Midbrain (tissue), 1 donor: ENCODE data around the gene SLC25A3.
"Not testable (repeated sequence)": the region's sequence is repeated elsewhere in the genome, so short reads cannot be mapped to it uniquely, and the experiment has no call there.

Experiments
- DNase-seq: peaks from one replicate; lab custom pipeline; 2025; lab: John Stamatoyannopoulos, UW

SLC25A3 gene

DNA sequence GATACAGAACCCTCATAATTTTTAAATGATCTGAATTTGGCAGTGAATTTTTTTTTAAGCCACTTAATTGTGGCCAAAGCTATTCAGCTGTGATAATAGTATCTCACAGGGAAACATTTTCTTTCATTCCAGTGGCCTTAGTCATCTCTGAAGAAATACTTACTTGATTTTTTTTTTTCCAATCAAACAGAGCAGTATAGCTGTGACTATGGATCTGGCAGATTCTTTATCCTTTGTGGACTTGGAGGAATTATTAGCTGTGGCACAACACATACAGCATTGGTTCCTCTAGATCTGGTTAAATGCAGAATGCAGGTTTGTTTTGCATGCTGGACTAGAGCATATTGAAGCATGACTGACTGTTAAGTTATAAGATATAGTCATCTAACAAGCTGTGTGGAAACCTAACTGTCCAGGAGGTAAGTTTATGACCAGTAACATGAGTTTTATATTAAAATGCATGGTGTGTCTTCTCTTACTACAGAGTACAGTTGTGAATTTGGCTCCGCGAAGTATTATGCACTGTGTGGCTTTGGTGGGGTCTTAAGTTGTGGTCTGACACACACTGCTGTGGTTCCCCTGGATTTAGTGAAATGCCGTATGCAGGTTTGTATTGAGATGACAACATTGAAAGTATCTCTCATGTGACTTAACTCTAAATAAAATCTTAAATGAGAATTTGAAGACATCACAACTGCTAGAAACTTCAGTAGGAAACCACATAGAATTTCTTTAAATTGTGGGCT is 1.9 kb downstream of the SLC25A3 start:
- no peak for DNase-seq

DNA sequence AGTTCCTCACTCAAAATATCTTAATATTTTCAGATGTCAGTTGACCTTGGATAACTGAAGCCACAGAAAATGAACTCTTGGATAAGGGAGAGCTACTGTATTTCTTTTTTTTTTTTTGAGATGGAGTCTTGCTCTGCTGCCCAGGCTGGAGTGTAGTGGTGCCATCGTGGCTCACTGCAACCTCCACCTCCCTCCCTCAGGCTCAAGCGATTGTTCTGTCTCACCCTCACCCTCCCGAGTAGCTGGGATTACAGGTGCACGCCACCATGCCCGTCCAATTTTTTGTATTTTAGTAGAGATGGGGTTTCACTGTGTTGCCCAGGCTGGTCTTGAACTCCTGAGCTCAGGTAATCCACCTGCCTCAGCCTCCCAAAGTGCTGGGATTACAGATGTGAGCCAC is 3.8 kb downstream of the SLC25A3 start:
- DNase-seq, result not testable (repeated sequence)

DNA sequence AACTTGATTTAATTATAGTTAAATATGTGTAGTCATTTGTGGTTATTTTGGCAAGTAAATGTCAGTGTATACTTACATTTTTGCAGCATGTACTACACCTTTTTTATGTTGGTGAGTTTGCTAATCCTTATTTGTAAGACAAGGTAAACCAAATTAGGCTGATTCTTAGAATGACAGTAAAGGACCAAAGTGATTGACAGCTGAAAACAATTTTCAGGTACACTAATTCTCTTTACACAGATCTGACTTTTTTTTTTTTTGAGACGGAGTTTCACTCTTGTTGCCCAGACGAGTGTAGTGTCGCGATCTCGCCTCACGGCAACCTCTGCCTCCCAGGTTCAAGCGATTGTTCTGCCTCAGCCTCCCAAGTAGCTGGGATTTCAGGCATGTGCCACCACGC is 8.4 kb downstream of the SLC25A3 start:
- no peak for DNase-seq

DNA sequence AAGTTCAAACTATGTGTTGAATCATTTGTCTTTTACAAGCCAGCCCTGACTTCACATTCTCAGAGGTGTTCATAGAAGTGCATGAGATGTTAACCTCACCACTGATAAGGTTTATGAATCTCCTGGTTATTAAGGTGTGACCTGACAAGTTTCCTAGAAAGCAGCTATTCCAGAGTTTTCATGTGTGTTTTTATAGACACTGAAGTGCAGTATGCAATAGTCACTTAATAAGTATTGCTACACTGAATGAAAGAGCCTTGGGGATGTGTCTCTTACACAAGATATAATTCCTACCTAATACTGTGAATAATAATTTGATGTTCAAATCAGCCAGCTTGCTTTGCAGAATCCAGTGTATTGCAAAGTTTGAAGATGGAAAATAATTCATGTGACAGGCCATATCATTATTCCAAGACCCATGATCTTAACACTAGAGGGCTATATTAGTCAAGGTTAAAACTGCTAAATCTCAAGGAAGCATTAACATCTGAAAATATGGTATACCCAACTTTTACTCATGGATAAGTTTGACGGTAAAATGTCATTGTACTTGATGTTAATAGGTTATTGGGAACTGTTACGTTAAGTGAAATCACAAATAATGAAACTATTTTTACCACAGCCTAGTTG is 13.0 kb downstream of the SLC25A3 start:
- DNase-seq, result no peak

DNA sequence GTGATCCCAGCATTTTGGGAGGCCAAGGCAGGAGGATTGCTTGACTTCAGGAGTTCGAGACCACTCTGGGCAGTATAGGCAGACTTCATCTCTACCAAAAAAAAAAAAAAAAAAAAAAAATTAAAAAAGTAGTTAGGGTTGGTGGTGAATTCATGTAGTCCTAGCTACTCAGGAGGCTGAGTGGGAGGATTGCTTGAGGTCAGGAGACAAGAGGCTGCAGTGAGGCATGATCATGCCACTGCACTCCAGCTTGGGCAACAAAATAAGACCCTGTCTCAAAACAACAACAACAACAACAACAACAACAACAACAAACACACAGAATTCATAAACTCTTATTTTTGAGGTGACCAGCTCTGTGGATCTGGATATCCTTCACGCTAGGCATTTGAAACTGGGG is 17.1 kb downstream of the SLC25A3 start:
- no peak for DNase-seq

DNA sequence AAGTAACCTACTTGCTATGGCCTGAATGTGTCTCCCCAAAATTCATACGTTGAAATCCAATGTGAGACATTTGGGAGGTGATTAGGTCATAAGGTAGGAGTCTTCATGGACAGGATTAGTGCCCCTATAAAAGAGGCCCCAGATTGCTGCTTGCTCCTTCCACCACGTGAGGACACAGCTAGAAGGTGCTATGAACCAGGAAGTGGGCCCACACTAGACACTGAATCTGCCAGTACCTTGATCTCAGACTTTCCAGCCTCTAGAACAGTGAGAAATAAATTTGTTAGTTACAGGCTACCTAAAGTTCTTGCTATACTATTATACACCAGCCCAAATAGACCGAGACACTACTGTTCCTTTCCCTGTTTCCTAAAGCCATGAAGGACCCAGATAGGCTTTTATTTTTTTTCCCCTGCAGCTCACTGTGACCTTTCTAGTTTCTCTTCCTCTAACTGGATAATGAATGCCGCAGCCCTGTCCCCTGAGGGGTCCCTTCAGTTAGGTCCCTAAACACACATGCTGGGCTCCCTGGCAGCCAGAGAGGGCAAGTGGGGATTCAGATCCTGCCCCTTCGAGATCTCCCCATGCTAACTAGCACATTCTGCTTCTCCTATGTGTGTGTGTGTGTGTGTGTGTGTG is 19.3 kb downstream of the SLC25A3 start:
- no peak for DNase-seq

DNA sequence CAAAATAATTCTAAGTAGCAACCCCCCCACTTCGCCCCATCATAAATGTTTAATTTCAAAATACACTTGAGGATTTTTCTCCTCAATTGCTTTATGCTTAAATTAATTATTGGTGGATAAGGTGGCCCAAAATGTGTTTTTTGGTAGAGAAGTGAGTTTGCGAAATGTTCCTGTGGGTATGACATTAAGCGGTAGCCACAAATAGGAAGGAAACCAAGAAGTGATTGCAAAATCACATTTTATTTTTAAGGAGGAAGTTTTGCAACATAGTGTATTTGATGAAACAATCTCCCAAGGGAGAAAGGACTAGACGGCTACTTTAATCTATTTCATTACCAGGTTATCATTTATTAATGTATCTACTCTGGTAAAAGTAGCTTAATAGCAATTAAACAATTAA is 25.5 kb downstream of the SLC25A3 start:
- DNase-seq, result peak; percentile 5

DNA sequence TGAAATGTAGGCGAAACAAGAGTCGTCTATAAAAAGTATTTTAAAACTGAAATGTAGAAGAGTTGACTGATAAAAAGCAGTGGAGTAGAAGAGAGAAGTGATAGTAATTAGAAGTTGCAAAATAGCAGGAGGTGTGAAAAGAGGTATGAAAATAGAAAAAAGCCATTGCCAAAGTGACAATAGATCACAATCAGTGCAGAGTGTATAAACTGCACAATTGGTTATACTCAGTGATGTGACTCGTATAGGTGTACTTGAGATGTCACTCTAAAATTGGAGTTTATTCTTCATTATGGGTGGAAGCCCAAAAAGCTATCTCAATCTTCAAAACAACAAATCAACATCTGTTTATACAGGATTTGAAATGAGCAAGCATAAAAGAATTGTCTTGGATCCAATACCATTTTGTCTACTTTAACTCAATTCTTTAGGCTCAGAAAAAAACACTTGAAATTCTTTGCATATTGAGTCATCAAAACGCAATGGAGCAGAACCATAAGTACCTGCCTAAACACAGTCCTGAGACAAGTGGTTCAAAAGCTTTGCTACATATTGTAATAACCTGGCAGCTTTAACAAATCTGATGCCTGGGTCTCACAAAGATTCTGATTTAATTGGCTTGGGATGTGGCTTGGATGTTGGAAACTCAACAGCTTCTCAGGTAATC is 42.3 kb downstream of the SLC25A3 start:
- DNase-seq, result no peak

DNA sequence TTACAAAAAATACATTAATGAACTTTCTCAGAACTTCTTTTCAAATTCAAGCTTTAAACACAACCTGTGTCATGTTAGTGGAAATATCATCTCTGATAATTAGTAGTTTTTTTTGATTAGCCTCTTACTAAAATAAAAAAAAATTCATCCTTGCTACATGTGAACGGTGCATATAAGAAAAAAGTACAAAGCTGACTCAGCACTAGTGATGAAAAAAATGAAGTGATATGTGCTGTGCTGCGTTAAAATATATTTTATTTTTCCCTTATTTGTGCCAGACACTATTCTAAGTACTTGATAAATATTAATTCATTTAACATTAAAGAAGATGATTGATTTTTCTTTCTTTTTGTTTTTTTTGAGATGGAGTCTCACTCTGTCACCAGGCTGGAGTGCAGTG is 43.6 kb downstream of the SLC25A3 start:
- DNase-seq, result no peak

DNA sequence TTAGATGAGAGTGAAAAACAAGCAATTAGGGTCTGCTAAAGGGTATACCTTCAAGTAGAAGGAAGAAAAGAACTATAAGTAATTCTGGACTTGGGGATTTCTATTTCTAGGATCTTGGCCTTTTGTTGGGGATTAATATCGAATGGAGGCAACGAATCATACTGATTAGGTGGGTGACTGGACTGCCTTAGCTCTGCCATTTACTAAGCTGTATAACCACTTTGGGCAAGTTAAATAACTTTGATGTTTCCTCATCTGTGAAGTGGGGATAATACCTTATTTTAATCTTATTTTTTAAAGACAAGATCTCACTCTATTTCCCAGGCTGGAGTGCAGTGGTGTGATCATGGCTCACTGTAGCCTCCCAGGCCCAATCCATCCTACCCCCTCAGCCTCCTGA is 44.5 kb downstream of the SLC25A3 start:
- no peak for DNase-seq

DNA sequence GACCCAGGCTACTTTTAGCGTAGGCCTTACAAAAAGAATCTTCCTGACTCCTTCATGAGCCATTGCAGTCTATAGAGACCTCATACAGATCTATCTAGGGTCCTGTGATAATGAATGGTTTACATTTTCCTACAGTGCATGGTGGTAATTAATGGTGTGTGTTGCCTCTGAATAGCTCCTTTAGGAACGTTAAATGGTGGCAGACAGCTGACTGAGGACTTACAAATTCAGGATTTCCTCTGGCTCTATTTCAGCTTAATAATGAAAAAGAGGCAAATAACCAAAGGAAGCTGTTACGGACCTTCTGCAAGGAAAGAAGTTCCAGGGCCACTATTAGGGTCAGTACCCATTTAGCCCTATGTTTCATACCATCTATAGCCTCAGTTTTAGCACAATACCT is 46.0 kb downstream of the SLC25A3 start:
- DNase-seq, result no peak

DNA sequence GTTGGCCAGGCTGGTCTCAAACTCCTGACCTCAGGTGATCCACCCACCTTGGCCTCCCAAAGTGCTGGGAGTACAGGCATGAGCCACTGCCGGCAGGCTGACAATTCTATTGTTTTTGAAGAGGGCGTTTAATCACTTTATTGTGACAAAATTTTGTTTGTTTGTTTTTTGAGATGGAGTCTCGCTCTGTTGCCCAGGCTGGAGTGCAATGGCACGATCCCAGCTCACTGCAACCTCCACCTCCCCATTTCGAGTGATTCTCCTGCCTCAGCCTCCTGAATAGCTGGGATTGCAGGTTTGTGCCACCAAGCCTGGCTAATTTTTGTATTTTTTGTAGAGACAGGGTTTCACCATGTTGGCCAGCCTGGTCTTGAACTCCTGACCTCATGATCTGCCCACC is 49.3 kb downstream of the SLC25A3 start:
- not testable (repeated sequence) for DNase-seq

DNA sequence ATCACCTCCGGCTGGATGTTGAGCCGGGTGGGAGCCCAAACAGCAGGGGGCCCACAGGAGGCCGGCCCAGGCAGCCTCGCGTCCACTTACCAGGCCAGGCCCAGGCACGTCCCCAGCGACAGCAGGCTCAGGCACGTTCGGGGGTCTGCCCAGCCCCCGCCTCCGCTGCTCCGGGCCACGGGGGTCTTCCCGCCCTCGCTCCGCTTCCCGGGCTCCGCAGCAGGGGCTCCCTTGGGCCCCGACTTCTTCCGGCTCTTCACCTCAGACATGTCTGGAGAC is 50.9 kb downstream of the SLC25A3 start:
- DNase-seq, result no peak

DNA sequence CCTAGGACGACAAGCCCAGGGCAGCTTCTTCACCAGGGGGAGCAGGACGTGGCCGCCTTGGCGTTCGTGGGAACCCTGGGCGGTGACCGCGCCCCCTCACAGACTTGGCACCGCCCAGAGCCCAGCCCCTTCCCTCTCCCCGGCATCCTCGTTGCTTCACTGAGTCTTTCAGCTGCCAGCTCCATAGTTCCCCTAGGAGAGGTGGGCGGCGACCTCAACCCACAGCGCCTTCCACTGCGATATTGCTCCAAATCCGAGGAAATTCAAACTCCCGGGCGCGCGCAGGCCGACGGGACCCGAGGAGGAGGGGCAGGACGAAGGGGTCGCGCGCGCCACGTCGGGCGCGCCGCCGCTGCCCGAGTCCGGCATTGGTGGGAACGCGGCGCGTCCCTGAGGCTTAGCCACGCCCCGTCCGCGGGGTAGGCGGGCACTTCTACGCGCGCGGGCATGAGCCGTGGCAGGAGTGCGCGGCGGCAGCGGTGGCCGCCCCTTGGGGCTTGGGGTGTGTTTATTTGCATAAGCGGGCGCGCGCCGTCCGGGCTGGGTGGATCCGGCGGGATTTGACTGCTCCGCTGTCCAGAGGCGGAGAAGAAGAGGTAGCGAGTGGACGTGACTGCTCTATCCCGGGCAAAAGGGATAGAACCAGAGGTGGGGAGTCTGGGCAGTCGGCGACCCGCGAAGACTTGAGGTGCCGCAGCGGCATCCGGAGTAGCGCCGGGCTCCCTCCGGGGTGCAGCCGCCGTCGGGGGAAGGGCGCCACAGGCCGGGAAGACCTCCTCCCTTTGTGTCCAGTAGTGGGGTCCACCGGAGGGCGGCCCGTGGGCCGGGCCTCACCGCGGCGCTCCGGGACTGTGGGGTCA is 51.5 kb downstream of the SLC25A3 start, which contains the start of the genes APAF1 and IKBIP:
TSS of gene APAF1 (plus strand) at position 579 of the 860 bp plus-strand sequence. CDS start 3,070 bp downstream, outside the sequence.
TSS of gene IKBIP (minus strand) at position 77 of the 860 bp plus-strand sequence. CDS start 87 bp downstream, outside the sequence.
- DNase-seq, result peak; percentile 95

DNA sequence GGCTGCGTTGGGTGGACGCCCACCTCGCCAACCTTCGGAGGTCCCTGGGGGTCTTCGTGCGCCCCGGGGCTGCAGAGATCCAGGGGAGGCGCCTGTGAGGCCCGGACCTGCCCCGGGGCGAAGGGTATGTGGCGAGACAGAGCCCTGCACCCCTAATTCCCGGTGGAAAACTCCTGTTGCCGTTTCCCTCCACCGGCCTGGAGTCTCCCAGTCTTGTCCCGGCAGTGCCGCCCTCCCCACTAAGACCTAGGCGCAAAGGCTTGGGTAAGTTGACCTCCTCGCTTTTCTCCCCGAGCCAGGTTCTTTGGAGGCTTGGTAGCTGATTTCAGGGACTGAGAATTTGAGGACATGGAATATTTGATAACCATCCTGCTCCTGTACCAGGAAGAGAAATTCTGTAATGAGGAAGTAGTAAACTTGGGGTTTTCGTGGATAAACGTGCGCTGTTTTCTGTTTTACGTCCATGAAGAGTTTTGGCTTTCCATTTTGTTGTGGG is 52.1 kb downstream of the SLC25A3 start:
- DNase-seq, result no peak

DNA sequence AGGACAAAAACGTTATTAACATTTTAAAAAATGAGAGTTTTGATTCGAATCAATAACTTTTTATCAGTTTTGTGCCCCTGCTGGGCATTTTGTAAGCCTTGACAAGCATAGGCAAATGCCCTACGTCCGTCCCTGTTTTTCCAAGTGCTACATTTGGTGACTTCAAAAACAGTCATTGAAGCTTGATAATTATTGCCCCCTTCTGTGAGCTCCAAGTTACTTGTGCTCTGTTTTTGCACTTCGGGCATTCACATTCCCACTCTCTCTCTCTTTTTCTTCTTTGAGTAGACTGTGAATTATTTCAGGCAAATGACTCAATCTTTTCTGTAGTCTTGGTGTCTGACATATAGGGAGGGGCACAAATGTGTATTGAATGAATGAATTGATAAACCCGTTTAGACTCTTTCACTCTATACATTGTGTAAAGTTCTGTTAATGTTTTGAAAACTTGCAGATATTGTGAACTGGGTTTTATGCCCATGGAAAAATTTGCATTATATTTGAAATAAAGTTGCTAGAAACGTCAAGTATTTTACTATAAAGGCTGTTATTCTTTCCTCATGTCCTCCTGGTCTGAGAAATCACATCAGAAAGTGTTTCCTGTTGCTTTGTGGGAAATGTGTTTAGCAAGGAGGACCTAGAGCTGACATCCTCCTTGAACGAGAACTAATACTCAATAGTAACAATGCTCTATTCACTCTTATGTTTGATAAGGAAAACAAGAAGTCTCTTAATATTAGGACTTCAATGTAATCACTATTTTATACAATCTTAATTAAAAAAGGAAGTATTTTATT is 53.0 kb downstream of the SLC25A3 start:
- DNase-seq, result no peak

DNA sequence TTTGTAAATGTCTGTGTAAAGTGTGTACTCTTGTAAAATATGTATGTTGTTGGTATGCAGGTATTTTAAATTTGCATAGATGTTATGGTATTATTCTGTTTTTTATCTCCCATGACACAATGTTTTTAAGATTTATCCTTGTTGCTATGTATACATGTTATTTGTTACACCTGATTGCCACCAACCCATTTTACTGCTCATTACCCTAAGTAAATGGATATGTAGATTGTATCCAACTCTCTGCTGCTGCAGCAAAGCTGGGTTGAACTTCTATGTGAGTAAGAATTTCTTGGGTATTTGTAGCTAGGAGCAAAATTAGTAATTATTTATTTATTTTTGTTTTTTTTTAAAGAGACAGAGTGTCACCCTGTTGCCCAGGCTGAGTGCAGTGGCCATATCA is 57.8 kb downstream of the SLC25A3 start:
- no peak for DNase-seq

DNA sequence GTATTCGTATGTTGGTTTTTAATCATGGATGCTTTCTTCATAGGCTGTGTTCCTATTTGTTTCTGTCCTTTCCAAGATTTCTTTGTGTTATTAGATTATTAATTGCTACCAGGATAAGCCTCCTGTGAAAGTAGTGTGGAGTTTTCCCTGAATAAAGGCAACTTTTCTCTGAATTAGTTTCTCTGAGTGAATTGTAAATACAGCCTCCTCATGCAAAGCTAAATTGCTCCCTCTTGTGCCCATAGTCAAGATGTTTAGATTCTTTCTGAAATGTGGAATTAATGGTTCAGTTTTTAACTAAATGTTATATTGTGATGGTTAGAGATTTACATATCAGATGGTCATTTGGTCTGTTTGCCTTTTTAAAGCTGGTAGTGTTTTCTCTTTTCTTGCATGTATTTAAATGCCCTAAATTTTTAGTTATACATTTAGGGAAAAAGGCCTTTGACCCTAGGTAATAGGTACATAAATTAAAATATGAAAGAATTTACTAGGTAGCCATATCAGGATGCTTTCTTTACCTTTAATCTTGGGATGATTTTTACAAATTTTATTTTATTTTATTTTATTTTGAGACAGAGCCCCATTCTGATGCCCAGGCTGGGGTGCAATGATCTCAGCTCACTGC is 60.5 kb downstream of the SLC25A3 start:
- peak; percentile 24 for DNase-seq
